Dedifferentiated amniotic fluid mesenchymal stem cell (primary cell): ENCODE results near the gene EPB41L5.
"Not testable (repeated sequence)": the region's sequence is repeated elsewhere in the genome, so short reads cannot be mapped to it uniquely, and the experiment has no call there.

Experiments
- DNase-seq: peaks from one replicate; pipeline ENCODE4 v3.0.0-alpha.2; 2016; ENCODE audit errors: extremely low spot score

EPB41L5 gene

DNA sequence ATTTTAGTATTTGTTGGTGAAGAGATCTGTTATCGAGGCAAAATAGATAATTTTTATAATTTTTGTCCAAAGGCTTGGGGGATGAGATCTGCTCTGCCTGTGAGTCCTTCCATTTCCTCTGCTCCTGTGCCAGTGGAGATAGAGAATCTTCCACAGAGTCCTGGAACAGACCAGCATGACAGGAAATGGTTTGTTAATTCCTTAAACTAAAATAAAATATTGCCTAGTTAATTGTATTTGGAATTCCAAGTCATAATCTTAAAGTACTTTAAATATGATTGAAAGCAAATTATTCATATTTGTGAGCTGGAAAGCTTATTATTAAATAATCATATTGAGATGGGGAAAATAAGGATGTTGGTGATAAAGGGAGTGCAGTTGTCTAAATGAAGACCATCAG lies 87.8 kb downstream of the EPB41L5 start:
- no peak for DNase-seq

DNA sequence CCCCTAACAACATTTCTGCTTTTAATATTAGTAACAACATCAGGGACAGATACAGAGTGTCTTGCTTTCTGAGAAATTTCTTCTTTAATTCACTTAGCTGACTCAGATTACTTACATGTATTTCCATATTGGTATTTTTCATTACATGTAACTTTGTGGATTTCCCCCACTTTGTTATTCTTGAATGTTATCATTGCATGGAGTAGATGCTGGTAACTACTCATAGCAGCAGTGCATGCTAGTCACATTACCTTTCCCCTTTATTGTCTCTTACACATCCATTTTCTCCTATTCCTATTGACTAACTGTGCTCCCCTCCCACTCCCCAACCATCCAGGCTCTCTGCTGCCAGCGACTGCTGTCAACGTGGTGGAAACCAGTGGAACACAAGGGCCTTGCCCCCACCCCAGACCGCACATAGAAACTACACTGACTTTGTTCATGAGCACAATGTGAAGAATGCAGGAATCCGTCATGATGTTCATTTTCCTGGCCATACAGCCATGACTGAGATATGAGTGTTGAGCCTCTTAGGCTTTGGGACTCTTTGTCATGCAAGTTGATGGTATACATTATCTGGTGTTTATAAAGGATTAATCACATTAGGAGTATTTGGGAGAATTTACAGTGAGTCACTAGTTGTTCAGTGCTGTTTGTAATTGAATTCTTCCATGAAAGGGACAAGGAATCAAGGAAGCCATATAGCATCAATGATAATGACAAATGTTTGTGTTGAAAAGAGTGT lies 91.0 kb downstream of the EPB41L5 start:
- no peak for DNase-seq

DNA sequence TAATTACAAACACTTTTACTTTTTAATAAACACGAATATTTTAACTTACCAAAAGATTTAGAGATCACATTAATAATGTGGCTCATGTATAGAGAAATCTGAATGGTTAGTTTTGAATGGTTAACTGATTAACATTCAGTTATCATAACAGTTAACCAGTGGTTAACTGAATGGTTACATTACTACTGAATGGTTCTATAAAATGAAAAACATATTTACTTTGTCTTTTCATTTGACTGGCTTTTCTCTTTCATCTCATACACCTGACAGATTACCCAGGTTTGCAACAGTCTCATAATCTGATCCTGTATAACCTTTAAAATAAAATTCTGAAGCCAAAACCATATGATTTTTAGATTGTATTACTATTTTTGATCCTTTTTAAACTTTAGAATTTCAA lies 91.9 kb downstream of the EPB41L5 start:
- no peak for DNase-seq

DNA sequence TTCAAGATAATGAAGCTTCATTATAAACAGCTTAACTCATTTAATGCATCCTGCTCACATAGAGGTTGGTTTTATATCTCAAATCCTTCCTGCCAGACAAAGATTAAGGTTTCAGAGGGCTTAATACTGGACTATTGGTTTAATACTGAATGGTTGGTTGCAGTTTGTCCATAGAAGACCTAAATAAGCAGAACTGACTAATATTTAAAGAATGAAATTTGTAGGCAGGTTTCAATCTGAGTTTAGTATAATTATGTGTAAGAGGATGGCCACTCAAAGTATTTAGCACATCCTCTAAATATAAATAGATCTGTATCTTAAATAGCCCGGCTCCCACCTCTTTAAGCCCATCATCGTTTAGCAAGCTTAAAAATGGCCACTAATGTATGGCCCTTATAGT lies 92.5 kb downstream of the EPB41L5 start:
- DNase-seq, result no peak

DNA sequence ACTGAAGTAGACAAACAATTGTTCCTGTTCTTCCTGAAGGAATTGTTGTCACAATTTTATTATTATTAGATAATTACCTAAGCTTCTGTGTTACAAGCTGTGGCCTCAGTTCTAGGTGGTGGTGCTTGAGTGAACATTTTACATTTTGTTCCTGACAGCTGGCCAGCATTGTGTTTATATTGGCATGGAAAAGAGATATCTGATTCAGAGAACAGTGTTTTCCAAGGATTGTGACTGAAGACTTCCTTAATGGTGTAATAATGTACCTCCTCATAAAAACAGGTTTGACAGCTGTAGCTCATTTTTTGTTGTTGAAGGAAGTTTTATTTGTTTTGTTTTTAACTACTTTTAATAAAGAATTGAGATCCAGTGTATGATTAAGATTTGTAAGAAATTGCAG lies 95.2 kb downstream of the EPB41L5 start:
- peak; percentile 50 for DNase-seq

DNA sequence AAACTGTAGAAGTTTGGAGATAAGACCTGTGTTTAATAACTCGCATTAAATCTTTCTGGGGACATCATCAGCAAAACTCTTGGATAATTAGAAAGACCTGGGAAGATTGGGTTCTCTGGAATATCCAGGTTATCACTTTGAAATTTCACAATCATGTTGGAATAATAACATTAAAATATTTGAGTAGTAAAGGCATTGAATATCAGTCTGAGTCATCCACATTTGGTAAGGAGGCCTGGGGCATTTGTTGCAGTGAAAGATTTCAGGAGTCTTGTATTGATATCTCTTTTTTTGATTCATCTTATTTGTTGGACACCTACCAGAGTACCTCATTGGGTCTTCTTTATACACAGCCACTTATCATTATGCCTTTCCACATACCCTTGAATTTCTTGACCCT lies 95.9 kb downstream of the EPB41L5 start:
- DNase-seq, result peak; percentile 17

DNA sequence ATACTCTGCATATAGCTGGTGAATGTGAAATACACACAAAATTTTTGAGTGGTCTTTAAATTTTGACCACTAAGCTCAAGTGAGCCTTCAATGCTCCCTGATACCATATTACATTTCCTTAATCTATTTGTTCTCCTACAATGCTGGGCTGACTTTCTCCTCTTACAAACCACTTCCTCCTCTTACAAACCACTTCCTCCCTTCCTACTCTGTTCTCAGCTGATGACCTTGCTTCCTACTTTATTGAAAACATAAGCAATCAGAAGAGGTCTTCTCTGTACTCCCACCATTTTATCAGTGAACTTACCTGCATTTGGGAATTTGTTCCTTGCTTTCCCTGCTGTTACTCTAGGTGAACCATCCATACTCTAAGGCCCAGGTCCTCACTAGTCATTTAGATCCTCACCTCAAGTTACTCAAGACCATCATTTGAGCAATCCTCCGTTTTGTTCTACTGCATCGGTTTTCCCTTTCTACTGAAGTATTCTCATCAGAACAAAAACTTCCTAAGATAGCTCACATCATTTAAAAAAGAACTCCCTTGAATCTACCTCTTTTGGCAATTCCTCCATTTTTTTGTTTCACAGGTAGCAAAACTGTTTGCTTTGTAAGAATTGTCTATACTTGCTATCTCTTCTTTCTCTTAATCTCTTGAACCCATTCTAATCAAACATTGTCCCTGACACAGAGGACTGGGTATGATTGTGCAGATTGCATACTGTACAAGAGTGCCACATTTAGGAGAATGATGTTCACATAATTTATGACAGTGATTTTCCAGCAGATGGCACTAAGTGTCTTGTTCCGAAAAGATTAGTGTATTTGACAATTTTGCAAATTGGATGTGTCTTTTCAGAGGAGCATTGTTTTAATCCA lies 96.5 kb downstream of the EPB41L5 start:
- DNase-seq, result peak; percentile 49

DNA sequence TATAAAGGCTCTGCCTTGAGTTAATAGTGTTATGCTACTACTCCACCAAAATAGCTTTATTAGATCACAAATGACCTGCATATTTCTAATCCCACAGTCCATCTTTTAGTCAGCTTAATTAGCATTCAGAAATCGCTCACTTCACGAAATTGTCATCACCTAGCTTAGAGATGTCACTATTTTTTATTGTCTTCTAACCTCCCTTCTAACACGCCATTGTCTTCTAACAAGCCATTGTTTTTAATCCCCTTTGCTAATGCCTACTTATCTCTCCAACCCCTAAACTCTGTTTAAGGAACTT lies 97.1 kb downstream of the EPB41L5 start:
- no peak for DNase-seq

DNA sequence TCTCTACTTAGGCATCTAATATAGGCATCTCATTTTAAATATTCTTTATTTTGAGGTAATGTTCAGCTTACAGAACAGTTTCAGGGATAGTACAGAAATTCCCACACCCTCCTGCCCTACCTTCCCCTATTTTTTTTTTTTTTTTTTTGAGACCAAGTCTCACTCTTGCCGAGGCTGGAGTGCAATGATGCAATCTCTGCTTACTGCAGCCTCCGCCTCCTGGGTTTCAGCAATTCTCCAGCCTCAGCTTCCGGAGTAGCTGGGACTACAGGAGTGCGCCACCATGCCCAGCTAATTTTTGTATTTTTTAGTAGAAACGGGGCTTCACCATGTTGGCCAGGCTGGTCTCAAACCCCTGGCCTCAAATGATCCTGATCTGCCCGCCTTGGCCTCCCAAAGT lies 97.6 kb downstream of the EPB41L5 start:
- no peak for DNase-seq

DNA sequence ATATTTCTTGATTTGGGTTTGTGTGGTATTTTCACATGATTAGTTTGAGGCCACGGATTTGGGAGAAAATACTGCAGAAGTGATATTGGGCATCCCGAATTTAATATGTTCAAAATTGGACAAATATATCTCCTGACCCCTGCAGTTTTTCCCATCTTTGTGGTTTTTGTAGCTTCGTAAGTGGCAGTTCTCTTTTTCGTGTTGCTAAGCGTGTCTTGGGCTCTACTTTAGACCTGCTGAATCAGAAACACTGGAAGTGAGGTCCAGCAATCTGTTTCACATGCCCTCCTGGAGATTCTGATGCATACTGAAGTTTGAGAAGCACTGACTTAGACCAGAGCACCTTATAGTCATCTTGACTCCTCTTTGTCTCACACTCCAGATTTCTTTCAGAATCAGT lies 98.3 kb downstream of the EPB41L5 start:
- no peak for DNase-seq

DNA sequence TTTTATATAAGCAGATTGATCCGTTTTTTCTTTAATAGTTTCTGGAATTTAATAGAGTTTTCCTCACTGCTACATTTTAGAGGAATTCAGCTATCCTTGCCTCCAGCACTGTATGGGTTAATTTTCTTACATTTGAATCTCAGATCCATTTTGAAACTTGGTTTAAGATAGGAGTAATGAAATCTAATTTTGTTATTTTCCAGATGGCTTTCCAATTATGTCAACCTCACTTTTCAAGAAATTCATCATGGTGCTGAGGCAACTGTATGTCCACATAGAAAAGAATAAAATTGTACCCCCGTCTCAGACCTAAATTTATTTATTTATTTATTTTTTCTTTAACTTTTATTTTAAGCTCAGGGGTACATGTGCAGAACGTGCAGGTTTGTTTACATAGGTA lies 105.1 kb downstream of the EPB41L5 start:
- no peak for DNase-seq

DNA sequence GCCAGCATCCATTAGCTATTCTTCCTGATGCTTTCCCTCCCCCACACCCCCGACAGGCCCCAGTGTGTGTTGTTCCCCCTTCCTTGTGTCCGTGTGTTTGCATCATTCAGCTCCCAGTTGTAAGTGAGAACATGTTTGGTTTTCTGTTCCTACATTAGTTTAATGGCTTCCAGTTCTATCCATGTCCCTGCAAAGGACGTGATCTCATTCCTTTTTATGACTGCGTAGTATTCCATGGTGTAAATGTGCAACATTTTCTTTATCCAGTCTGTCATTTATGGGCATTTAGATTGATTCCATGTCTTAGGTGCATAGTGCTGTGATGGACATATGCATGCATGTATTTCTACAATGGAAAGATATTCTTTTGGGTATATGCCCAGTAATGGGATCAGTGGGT lies 105.6 kb downstream of the EPB41L5 start:
- no peak for DNase-seq

DNA sequence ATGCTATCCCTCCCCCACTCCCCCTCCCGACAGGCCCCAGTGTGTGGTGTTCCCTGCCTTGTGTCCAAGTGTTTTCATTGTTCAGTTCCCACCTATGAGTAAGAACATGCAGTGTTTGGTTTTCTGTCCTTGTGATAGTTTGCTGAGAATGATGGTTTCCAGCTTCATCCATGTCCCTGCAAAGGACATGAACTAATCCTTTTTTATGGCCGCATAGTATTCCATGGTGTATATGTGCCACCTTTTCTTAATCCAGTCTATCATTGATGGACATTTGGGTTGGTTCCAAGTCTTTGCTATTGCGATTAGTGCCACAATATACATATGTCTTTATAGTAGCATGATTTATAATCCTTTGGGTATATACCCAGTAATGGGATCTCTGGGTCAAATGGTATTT lies 108.5 kb downstream of the EPB41L5 start:
- DNase-seq, result not testable (repeated sequence)

DNA sequence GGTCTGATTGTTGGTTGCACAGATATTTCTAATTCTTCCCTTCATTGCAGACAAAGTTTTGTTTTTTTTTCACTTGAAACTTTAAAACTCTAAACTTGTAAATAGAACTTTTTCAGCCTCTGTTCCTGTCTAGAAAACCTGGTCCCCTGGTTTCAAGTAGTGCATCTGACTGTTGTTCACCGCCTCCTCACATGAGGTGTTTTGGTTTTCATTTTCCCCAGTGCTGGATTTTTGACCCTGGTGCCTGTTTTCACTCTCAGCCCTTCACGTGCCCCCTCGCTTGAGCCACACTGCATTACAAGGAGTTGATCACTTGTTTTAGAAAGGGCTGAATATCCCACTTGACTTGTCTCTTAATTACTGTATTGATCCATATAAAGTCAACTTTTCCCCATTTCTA lies 110.2 kb downstream of the EPB41L5 start:
- no peak for DNase-seq

DNA sequence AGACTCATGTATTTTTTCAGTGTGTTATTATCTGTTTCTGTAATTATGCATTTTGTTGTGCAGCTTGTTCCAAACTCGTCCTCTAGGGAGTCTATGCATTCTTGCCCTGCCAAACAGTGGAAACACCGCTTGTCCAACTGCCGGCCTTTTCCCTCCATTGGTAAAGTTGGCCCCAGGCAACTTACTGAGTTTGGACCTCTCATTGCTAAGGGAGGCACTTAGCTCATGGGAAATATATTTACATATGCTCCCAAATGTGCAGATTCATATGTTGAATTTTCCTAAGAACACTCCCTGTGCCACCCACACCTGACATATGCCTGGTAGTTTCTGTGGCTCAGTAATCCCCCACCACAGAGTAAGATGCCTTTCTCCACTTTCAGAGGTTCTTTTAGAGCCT lies 112.3 kb downstream of the EPB41L5 start:
- DNase-seq, result no peak

DNA sequence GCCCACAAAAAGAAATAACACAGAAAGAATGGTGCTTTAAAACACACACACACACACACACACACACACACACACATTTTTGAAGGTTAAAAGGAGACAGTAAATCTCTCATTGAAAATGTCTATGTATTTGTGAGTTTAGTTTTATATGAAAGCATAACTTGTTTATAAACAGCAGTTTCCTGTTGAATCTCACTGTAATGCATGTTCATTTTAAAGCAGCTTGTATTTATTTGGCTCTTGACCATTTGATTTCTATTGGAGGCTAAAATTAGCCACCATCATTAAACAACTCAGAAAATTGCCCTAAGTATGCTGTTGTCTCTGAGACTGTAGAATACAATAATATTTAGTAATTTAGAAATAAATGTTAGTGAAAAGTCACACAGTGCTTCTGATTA lies 115.3 kb downstream of the EPB41L5 start:
- no peak for DNase-seq

DNA sequence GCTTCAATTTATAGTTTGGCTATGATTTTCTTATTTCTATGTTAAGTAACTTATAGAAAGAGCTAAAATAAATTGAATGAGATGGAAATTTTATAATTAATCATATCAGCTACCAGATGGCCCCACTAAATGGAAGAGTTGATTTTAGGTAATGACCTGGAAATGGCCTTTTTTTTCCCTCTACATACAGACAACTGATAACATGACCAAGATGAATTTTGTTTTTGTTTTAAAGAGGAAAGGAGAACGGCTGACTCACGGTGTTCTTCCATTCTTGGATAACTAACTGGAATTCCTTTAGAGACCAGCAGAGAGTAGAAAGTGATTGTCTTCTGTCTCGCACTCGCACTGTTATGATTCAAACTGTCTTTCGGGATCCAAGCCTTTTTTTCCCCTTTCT lies 119.3 kb downstream of the EPB41L5 start:
- no peak for DNase-seq

DNA sequence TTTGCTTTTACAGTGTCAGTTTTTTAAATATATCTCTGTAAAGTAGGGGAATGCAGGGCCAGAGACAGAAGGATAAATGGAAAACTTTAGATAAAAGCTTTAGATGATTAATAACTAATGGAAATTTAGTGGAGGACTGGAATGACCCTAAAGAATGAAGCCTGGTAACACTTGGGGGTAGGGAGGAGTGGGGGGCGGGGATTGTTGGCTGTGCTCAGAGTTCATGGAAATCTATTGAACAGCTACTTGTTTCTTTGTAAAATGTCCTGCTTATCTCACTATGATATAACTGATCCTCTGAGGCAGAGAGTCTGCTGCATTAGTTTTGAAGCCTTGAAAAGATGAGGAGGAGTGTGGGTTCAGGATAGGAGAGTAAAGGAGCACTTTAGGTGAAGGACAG lies 119.8 kb downstream of the EPB41L5 start:
- DNase-seq, result no peak

DNA sequence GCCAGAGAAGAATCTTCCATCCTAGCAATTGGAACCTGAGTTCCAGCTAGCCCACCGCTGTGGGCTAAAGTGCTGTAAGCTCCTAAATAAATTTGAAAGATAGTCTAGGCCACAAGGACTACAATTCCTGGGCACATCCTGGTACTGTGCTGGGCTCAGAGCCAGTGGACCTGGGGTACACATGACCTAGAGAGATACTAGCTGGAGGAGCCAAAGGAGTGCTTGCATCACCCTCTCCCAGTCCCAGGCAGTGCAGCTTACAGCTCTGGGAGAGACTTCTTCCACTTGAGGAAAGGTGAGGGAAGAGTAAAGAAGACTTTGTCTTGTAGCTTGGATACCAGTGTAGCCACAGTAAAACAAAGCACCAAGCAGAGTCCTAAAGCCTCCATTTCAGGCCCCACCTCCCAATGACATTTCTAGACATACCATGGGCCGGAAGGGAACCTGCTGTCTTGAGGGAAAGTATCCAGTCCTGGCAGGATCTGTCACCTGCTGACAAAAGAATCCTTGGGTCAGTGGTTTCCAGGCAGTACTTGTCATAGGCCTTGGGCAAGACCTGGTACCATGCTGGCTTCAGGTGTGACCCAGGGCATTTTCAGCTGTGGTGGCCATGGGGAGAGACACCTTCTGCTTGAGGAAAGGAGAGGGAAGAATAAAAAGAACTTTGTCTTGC lies 120.8 kb downstream of the EPB41L5 start:
- DNase-seq, result no peak

DNA sequence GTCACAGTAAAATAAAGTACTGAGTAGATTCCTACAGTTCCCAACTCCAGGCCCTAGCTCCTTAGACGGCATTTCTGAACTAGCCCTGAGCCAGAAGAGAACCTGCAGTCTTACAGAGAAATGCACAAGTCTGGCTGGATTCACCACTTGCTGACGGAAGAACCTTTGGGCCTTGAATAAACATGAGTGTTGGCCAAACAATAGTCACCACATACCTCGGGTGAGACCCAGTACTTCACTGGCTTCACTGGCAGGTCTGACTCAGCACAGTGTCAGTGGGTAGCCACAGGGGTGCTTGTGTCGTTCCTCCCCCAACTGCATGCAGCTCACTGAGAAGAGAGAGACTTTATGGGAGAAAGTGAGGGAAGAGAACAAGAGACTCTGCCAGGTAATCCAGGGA lies 121.4 kb downstream of the EPB41L5 start:
- DNase-seq, result no peak

DNA sequence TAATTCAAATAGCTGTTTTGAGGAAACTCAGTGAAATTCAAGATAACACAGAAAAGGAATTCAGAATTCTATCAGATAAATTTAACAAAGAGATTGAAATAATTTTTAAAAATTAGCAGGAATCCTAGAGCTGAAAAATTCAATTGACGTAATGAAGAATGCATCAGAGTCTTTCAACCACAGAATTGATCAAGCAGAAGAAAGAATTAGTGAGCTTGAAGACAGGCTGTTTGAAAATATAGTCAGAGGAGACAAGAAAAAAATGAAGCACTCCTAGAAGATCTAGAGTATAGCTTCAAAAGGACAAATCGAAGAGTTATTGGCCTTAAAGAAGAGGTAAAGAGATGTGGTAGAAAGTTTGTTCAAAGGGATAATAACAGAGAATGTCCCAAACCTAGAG lies 122.1 kb downstream of the EPB41L5 start:
- not testable (repeated sequence) for DNase-seq

DNA sequence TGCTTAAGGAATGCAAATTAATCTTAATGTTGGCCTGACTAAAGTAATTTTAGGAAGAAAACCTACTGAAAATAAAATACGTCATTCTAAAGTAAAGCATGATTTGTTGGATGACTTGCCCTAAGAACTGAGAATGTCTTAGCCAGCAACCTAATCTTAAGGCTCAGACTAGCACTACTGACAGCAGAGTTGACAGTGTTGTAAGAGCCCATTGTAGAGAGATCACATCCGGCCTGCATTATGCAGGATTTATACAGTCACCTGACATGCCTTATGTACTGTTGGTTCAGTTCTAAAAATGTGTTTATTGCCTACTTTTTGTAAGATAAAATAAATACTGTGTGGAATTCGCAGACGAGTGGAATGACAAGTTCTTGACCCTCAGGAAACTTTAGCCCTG lies 128.0 kb downstream of the EPB41L5 start:
- no peak for DNase-seq
